Stimulated activated naive CD8-positive, alpha-beta T cell treated with anti-CD3 and anti-CD28 coated beads, Interleukin-15, Interleukin-2, amounts not matched to agents 100 U/mL and 50 U/mL, for 24 hours (primary cell): ENCODE data around the gene ZCCHC17.
"Not testable (repeated sequence)": the region's sequence is repeated elsewhere in the genome, so short reads cannot be mapped to it uniquely, and the experiment has no call there.

Experiments used
- ATAC-seq: fragments of 150-1000 bp; cut with Tn5 transposase; one replicate; pipeline ENCODE4 v1.10.0; 2021
- DNase-seq: peaks from one replicate; pipeline ENCODE4 v3.0.0; 2021

Gene ZCCHC17, protein sequence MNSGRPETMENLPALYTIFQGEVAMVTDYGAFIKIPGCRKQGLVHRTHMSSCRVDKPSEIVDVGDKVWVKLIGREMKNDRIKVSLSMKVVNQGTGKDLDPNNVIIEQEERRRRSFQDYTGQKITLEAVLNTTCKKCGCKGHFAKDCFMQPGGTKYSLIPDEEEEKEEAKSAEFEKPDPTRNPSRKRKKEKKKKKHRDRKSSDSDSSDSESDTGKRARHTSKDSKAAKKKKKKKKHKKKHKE

DNA sequence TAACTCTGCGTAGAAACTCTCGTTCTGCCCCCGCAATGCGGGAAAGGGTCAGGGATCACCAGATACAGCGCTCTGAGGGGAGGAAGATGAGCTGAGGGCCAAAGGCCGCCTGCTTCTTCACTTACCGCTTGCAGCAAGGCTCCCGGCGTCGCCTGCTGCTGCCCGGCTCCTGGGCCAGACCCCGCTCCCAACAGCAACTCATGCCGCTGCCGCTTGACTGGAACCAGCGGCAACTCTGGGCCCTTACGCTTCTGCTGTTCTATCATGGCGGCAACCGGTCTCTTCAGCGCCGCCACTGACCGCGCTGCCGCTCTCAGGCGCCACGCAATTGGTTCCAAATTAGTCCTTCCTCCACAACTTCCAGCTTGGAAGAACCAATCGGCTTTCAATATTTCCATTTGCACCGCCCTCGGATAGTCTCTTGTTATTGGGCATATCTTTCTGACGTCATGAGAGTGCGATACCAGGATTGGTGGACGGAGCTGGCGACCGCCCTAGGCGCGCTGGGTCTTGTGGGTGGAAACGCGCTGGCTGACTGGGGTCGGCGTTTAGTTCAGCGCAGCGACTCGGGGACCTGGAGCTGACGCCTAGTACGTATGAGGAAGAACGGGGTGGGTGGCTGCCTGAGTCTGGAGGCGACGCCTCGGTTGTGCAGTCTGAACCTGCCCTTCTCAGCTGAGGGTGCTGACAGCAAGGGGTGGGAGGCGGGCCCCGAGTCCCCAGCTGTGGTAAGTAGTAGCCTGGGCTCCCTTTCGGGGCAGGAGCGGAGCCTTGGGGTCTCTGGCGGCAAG, at the start of gene ZCCHC17, which contains the start of gene SNRNP40:
Gene ZCCHC17 (plus strand): TSS at position 547 of the 791 bp plus-strand sequence. CDS start 13,067 bp downstream, outside the sequence.
Gene SNRNP40 (minus strand): TSS at position 303 of the 791 bp plus-strand sequence. CDS start 37 bp downstream, at position 266.
- ATAC-seq (peak; percentile 98), DNase-seq (peak; percentile 91)

DNA sequence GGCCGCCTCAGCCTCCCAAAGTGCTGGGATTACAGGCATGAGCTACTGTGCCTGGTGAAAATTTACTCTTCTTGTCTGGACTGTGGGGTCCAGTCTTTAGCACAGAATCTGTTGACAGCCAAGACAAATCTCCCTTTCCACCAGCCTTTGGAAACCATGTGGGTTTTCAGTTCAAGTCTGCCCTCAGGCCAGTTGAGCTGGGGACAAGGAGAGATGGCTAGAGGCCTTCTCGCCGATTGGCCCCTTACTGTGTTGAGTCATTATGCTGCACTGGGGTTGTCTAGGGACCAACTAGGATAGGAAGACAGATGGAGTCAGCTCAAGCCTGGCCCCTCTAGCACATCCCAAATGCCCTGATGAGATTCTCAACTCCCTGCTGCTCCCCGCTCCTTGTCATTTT, 48.6 kb upstream of the ZCCHC17 start:
- no peak for DNase-seq
- ATAC-seq = no peak

DNA sequence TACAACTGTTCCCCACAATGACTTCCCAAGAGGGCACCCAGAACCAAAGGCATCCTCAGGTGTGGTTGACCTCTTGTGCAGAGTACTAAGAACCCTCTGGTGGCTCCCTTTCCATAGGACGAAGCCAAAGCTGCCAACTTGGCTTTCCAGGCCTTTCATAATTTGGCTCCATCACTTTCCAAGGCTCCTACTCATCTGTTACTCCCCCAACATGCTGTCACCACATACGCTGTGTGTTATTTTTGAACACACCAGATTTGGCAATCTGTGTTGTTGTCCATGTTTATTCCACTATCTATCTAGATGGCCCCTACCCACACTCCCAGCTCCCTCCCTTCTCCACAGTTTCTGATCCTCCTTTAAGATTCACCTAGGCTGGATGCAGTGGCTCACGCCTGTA, 47.0 kb upstream of the ZCCHC17 start:
- ATAC-seq = no peak
- DNase-seq = no peak

DNA sequence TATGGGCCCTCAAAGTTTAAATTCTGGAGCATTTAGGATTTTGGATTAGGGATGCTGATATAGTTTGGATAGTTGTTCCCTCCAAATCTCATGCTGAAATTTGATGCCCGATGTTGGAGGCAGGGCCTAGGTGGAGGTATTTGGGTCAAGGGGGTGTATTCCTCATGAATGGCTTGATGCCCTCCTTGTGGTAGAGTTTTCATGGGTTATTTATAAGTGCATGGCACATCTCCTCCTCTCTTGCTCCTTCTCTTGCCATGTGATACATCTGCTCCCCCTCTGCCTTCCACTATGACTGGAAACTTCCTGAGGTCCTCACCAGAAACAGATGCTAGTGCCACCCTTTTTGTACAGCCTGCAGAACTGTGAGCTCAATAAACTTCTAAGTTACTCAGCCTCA, 39.6 kb upstream of the ZCCHC17 start:
- DNase-seq (no peak), ATAC-seq (no peak)

DNA sequence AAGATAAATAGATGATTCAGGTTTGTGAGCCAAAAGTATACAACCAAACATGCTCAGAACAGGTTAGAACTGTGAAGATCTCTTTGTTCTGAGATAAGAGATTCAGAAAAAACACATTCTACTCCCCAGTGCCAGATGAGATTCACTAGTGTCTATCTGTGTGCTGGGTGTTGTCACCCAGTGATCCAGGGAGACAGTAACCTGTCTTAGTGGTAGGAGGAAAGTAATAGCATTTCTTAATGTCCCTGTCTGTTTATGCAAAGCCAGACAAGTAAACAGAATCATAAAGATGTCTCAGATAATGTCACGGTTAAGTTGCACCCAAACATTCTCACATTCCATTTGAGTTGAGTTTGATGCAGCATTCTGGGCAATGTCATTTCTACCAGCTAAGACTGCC, 38.3 kb upstream of the ZCCHC17 start:
- no peak for DNase-seq
- no peak for ATAC-seq

DNA sequence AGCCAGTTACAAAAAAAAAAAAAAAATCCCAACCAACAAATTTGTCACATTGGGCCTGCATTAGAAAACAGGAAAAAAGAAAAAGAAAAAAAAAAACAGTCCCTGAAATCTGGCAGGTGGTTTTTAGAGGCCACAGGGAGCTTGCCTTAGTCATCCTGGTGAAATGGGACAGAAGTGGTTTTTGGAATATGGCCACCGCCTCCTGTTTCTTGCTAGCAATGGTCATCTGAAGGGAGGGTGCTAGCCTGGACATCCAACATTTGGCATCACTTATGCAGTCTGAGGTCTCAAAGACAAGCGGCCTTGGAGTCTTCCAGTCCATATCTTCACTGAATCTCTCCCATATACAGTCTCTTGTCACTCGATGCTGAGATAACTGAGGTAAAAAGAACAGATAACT, 37.1 kb upstream of the ZCCHC17 start:
- DNase-seq = no peak

DNA sequence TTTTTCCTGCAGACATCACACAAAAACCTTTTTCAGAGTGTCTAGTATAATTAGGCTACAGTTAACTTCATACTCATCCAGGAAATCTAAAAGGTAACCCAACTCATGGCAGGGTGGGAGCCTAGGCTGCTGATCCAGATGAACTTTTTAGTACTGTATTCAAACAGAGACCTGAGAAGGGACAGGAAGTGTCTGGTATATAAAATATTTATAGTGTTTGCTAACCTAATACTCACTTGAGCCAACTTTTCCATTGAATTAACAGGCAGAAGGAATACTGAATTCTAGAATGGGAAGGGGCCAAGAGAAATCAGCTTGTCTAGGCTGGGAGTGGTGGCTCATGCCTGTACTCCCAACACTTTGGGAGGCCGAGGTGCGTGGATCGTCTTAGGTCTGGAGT, 34.9 kb upstream of the ZCCHC17 start:
- no peak for DNase-seq

More for the DNA sequence above, 37.1 kb upstream of the ZCCHC17 start:
- no peak for ATAC-seq

DNA sequence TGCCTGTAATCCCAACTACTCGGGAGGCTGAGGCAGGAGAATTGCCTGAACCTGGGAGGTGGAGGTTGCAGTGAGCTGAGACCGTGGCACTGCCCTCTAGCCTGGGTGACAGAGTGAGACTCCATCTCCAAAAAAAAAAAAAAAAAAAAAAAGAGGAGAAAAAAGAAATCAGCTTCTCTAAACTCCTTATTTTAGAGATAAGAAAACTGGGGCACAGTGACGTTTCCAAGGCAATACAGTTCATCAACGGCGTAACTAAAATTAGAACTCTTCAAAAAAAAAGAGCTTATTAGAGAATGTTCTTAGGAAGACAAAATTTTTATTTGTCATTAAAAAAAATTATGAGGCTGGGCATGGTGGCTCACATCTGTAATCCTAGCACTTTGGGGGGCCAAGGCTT, 34.4 kb upstream of the ZCCHC17 start:
- ATAC-seq, DNase-seq: not testable (repeated sequence)

More for the DNA sequence above, 34.9 kb upstream of the ZCCHC17 start:
- no peak for ATAC-seq

DNA sequence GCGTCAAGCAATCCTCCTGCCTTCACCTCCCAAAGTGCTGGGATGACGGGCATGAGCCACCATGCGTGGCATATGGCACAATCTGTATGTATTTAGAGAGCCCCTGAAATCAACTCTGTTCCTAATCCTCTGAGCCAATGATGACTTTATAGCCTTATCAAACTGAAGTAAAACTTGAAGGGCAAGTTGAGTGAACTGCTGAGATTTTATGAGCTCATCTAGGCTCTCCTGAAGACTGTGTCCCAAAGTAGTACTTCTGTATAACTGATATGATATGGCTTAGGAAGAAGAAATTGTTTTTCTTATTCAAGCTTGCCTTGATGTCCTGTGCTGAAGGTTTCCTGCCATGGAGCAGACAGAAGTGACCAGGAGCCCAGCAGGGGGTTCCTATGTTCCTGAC, 33.4 kb upstream of the ZCCHC17 start:
- DNase-seq (no peak), ATAC-seq (no peak)

DNA sequence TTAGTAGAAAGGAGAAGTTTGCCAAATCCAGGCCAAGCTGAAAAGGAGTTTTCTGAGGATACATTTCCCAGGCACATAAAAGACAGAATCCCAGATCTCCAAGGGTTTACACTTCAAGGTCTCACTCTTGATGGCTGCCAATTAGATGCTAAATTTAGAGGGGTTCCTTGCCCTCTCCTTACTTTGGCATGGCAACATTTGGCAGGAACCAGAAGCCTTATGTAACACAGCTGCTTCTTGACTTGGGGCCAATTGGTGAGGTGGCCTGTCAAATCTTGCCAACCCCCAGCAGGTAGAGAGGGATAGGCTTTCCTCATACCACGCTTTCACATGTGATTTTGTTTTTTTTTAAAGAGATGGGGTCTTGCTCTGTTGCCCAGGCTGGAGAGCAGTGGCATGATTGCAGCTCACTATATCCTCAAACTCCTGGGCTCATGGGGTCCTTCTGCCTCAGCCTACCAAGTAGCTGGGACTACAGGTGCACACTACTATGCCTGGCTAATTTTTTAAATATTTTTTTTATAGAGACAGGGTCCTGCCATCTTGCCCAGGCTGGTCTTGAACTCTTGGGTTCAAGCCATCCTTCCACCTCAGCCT, 31.9 kb upstream of the ZCCHC17 start:
- DNase-seq = no peak
- no peak for ATAC-seq

DNA sequence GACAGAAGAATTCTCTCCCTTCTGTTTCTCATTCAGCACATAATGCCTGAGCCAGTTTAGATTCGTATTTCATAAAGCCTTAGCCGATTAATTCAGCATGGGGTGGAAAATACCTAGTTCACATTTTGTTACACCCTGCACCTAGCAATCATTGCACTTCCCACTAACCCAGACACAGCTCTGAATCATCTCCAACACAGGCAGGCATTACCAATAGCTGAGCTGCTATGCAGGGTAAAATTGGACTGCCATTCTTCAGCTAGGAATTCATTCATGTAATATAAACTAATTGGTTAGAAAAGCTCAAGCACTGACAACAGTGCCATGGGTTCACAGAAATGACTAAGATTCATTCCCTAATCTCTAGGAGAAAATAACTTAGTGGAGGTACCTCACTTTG, 30.3 kb upstream of the ZCCHC17 start:
- DNase-seq (no peak), ATAC-seq (no peak)

DNA sequence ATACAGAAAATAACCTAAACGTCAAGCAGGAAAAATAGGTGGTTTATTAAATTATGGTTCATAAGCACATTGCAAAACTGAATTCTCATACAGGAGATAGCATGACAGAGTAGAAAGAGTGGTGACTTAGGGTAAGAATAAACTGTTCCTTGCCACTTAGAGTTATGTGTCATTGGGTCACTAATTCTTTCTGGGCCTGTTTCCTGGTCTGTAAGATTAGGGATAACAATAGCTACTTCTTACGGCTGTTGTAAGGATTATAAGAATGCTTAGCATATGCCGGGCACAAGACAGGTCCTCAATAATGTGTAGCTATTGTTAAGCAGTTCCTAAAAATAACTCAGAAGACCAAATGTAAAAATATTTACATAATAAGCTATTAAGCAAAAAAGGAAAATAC, 24.5 kb upstream of the ZCCHC17 start:
- DNase-seq (no peak), ATAC-seq (no peak)

DNA sequence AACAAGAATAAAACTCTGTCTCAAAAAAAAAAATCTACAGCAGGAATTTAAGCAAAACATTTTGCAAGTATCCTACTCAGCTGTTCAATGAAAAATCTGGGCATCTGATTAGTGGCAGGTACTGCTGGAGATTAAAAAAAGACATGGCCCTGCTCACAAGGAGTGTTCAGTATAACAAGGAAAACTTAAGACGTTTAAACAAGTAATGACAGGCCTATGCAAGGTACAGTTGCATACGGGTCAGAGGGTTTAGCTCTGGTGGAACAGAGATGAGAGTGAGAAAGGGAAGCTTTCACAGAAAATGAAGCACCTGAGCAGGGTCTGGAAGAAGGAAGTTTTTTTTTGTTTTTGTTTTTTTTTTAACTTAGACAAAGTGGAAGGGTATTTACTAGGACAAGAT, 23.2 kb upstream of the ZCCHC17 start:
- no peak for ATAC-seq

DNA sequence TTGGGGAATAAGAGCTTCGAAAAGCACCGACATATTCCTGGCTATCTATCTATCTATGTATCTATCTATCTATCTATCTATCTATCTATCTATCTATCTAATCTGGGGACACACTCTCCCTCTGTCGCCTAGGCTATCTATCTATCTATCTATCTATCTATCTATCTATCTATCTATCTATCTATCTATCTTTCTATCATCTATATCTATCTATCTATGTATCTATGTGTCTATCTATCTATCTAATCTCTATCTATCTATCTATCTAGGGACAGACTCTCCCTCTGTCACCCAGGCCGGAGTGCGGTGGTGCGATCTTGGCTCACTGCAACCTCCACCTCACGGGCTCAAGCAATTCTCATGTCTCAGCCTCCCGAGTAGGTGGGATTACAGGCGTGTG, 14.4 kb upstream of the ZCCHC17 start:
- not testable (repeated sequence) for DNase-seq, ATAC-seq

More for the DNA sequence above, 23.2 kb upstream of the ZCCHC17 start:
- DNase-seq = no peak

DNA sequence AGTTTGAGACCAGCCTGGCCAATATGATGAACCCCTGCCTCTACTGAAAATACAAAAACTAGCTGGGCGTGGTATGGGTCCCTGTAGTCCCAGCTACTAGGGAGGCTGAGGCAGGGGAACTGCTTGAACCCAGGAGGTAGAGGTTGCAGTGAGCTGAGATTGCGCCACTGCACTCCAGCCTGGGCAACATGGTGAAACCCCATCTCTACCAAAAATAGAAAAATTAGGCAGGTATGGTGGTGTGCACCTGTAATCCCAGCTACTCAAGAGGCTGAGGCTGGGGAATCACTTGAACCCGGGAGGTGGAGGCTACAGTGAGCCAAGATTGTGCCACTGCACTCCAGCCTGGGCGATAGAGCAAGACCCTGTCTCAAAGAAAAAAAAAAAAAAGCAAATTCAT, 9.0 kb upstream of the ZCCHC17 start:
- ATAC-seq = not testable (repeated sequence)

DNA sequence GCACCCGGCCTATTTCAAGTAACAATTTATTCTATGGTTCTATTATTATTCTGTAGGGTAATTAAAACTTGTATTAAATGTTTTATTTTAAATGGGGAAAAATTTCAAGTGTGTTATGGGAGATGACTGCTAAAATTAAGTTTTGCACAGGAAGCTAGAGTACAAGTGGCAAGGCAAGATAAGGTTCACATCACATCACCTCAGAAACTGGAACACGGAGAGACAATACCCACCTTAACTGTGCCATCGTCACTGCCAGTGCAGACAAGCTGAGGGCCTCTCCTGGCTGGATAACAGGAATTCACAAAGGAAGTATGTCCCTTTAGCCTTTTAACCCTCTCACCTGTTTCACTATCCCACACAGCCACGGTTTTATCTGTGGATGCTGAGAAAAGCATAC, 7.8 kb upstream of the ZCCHC17 start:
- ATAC-seq = no peak
- no peak for DNase-seq

More for the DNA sequence above, 9.0 kb upstream of the ZCCHC17 start:
- DNase-seq = not testable (repeated sequence)

DNA sequence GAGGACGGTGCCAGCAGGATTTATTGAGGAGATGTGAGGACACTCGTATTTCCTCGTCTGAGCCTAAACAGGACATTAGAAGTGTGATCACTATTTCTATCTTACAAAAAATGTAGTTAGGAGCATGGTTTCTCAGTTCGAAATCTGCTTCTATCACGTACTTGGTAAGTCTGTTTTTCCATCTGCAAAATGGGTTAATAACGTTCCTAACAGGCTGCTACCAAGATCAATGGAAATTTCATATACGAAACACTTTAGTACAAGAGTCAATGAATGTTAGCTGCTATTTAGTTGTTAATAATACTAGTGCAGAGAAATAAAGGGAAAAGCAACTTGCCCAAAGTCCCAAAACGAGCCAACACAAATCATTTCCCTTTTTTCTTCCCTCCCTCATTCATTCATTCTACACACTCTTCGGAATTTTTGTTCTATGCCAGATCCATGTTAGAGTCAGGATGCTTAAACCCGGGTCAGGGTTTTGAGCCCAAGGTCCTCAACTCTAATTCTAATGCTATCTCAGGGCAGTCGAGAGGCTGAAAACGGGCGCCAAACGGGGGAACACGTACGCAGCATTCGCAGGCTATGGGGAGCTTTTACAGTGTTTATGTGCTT, 852 bp upstream of the ZCCHC17 start:
- DNase-seq (no peak), ATAC-seq (no peak)

DNA sequence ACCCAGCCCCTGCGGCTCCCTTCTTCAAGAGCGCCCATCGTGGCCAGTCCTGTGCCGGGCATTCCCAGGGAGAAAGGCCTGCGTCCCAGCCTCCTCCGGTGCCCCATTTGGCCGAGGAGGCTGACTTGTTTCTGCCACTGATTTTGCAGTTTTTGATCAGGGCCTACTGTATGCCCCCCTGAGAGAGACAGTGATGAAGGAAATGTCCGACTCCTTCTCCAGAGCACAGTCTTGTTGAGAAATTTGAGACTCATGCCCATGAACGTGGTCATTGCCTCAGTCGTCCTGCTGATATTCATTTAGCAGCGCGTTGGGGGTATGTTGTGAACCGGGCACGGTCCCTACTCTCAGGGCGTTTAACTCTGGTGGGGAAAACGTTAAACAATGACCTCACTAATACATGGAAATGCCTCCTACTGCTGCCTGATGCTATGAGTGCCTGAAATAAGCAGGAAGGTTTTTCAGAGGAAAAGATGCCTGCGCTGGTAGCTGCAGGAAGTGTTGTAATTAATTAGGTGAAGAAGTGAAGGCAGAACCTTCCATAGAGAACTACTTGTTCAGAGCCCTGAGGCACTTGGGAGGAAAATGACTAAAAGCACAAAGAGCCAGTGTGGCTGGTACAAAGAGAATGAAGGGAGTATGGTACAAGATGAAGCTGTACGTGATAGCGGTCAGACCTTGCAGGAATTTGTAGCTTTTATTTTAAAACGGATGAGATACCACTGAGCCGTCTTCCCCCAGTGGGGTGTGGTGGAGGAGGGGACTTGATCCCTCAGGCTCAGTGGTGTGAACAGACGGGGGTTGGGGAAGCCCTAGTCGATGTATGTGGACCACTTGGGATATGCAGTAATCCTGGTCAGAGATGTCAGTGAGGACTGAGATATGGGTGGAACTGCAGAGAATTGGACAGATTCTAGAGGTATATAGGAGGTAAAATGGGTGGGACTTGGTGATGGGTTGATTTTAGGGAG, 730 bp downstream of the ZCCHC17 start:
- DNase-seq (no peak), ATAC-seq (no peak)

DNA sequence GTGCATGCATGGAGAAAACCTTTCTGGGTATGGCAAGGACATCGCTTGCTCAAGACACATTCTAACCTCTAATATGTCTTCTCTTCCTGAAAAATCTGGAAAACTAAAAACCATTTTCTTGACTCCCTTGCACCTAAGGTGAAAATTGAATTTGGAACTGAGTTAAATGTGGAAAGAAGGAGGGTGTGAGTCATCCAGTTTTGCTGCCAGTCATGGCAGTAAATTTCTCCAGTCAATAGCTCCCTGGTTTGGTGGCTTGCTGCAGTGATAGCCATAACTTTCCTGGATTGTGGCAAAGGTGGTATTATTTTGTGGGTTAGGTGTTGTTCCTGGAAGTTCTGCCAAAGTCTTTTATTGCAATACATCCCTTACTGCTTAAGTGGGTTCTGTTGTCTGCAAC, 2.5 kb downstream of the ZCCHC17 start:
- DNase-seq (no peak), ATAC-seq (no peak)

DNA sequence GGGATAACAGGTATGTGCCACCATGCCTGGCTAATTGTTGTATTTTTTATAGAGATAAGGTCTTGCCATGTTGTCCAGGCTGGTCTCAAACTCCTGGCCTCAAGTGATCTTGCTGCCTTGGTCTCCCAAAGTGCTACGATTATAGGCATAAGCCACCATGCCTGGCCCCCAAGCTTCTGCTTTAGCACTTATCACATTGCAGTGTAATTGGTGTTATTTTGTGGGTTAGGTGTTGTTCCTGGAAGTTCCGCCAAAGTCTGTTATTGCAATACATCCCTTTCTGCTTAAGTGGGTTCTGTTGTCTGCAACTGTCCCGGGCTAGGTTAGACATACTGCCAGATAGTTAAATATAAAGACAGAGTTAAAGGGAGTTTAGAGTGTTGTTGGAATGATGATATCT, 3.4 kb downstream of the ZCCHC17 start:
- ATAC-seq (no peak), DNase-seq (no peak)

DNA sequence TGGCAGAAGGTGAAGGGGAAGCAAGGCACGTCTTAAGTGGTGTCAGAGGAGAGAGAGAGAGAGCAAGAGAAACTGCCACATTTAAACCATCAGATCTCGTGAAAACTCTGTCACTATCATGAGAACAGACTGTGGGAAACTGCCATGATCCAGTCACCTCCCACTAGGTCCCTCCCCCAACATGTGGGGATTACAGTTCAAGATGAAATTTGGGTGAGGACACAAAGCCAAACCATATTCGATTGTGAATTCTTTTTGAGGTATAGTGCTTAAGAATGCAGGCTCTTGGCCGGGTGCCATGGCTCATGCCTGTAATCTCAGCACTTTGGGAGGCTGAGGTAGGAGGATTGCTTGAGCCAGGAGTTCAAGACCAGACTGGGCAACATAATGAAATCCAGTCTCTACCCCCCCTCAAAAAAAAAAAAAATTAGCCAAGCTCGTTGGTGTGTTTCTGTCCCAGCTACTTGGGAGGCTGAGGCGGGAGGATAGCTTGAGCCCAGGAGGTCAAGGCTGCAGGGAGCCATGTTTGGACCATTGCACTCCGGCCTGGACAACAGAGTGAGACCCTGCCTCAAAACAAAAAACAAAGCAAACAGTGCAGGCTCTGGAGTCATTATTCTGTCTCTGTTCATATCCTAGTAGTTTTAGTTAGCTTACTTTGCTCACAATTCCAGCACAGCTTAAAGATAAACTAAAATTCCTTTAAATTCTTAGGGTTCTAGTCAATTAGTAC, 6.0 kb downstream of the ZCCHC17 start:
- ATAC-seq (no peak), DNase-seq (no peak)
